ENCODE results near the gene CMTM7.

The CMTM7 gene

GRCh38 chr3:32414522-32415202, 23.0 kb downstream of the CMTM7 start:
- H3K27ac ChIP-seq (ENCODE audit: extremely low read depth, low read depth, low read length), result no peak overlapping the region
- H3K4me3 ChIP-seq (ENCODE audit: low read depth, low read length), result no peak overlapping the region
- ChIA-PET POLR2A (no interaction called here), CTCF (interaction anchor here (0.9 to 1.1 kb wide), 2 partner anchors 23 to 38 kb away, joined by 3 read pairs; no protein-coding TSS in a partner anchor)
- TF ChIP-seq ZBTB11 (tag by site-specific recombination; conservative IDR thresholded peaks at IDR 0.05; ENCODE audit: low read depth) (no peak), ZNF280C (tag by site-specific recombination; IDR thresholded peaks at IDR 0.05) (no peak), ZNF121 (tag by site-specific recombination; IDR thresholded peaks at IDR 0.05) (no peak), ZNF292 (tag by site-specific recombination; IDR thresholded peaks at IDR 0.05; ENCODE audit: borderline replicate concordance, low read depth) (no peak), ZNF558 (tag by site-specific recombination; IDR thresholded peaks at IDR 0.05) (no peak), YY1 (tag by site-specific recombination; IDR thresholded peaks at IDR 0.05) (no peak), ZNF585B (tag by site-specific recombination; IDR thresholded peaks at IDR 0.05) (no peak), ZNF341 (tag by site-specific recombination; IDR thresholded peaks at IDR 0.05; ENCODE audit: low read depth) (no peak), MZF1 (tag by site-specific recombination; IDR thresholded peaks at IDR 0.05; ENCODE audit: borderline replicate concordance) (no peak)
- H3K9me3 ChIP-seq (ENCODE audit: control insufficient read depth, insufficient read depth, low read depth, low read length), result no peaks in the 10 kb centered on the region
- no peaks in the 10 kb centered on the region for H3K36me3 ChIP-seq (ENCODE audit: control insufficient read depth in 2 of 2, insufficient read depth in 1 of 2, low read length in 2 of 2)
- peaks cover 4% of the 10 kb centered on the region; the same call in 1 of the 2 replicates for H3K4me1 ChIP-seq (ENCODE audit: control insufficient read depth, insufficient read depth, low read length)

- Histone ChIP-seq H3K9me3 (ENCODE audit: control insufficient read depth, insufficient read depth, low read depth, low read length) (no peaks in the 10 kb centered on the region), H3K36me3 (ENCODE audit: control insufficient read depth in 2 of 2, insufficient read depth in 1 of 2, low read length in 2 of 2) (no peaks in the 10 kb centered on the region), H3K4me3 (ENCODE audit: low read depth, low read length) (no peak overlapping the region), H3K4me1 (ENCODE audit: control insufficient read depth, insufficient read depth, low read length) (no peaks in the 10 kb centered on the region; the same call in 1 of the 2 replicates), H3K27ac (ENCODE audit: extremely low read depth, low read depth, low read length) (no peak overlapping the region)
- TF ChIP-seq SALL2 (tag by site-specific recombination; IDR thresholded peaks at IDR 0.05; ENCODE audit: borderline replicate concordance), result no peak
- TF ChIP-seq ZNF501 (tag by site-specific recombination; IDR thresholded peaks at IDR 0.05), result no peak
- TF ChIP-seq MYNN (tag by site-specific recombination; IDR thresholded peaks at IDR 0.05; ENCODE audit: borderline replicate concordance), result no peak
- ChIA-PET POLR2A (no interaction called here), CTCF (interaction anchor here (0.6 to 0.7 kb wide), 2 partner anchors 12 to 48 kb away, joined by 3 read pairs; no protein-coding TSS in a partner anchor)
Measured at GRCh38 chr3:32419742-32420125, 28.1 kb downstream of the CMTM7 start.

- H3K36me3 ChIP-seq (ENCODE audit: control insufficient read depth in 2 of 2, insufficient read depth in 1 of 2, low read length in 2 of 2), result no peaks in the 10 kb centered on the region
- no peak overlapping the region for H3K27ac ChIP-seq (ENCODE audit: extremely low read depth, low read depth, low read length)
- no peaks in the 10 kb centered on the region; the same call in 1 of the 2 replicates for H3K4me1 ChIP-seq (ENCODE audit: control insufficient read depth, insufficient read depth, low read length)
- H3K9me3 ChIP-seq (ENCODE audit: control insufficient read depth, insufficient read depth, low read depth, low read length), result no peaks in the 10 kb centered on the region
- POLR2A ChIA-PET, result no interaction called here
- CTCF ChIA-PET, result no interaction called here
- no peak overlapping the region for H3K4me3 ChIP-seq (ENCODE audit: low read depth, low read length)
- TF ChIP-seq WT1 (tag by site-specific recombination; IDR thresholded peaks at IDR 0.05) (no peak), ZNF513 (tag by site-specific recombination; IDR thresholded peaks at IDR 0.05) (no peak), ZNF830 (tag by site-specific recombination; IDR thresholded peaks at IDR 0.05; ENCODE audit: low read depth) (no peak), KLF17 (tag by site-specific recombination; IDR thresholded peaks at IDR 0.05) (no peak), BCL11A (tag by site-specific recombination; IDR thresholded peaks at IDR 0.05; ENCODE audit: low read depth) (no peak), ZNF214 (tag by site-specific recombination; IDR thresholded peaks at IDR 0.05; ENCODE audit: borderline replicate concordance) (no peak), SCRT1 (tag by site-specific recombination; IDR thresholded peaks at IDR 0.05; ENCODE audit: borderline replicate concordance) (no peak), ZNF274 (IDR thresholded peaks at IDR 0.05; ENCODE audit: low read length) (no peak), ZNF274 (tag by site-specific recombination; IDR thresholded peaks at IDR 0.05; ENCODE audit: borderline replicate concordance) (no peak)
Measured at GRCh38 chr3:32420126-32421038, 28.7 kb downstream of the CMTM7 start.

Data from HEK293 (cell line).